ENCODE results near the gene EFNA5. TPM values are rescaled to one million over a fixed set of nuclear protein-coding genes. Genes with fewer than 3 reads are reported as not detected.

Gene EFNA5
- total RNA-seq, 1 donor from 2014 or later, result 12.0 TPM

DNA sequence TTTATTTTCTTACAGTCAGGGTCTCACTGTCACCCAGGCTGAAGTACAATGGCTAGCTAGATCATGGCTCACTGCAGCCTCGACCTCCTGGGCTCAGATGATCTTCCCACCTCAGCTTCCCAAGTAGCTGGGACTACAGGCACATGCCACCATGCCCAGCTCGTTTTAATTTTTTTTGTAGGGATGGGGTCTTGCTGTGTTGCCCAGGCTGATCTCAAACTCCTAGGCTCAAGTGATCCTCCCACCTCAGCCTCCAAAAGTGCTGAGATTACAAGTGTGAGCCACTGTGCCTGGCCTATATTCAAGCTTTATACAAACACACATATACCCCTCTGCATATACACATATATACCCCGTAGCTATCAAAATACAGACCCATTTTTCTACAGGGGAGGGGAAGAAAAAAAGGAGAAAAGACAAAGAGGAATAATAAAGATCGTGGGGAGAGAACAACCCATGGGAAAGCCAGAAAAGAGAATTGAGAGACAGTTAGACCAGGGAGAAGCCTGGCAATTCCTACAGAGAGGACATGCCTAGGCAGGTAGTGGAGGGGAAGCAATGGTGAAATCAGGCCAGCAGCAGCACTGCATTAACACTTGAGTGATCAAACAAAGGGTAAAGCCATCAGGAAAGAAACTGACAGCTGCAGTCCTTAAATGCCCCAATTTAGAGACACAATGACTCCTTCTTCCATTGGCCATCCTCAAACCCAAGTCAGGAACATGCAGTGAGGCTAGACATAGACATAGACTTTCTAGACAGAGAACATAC lies 102.7 kb downstream of the EFNA5 start:
- no peak overlapping the region for H3K27ac Mint-ChIP-seq
- DNase-seq (ENCODE audit: low spot score, unreplicated experiment), result no peak
- H3K36me3 Mint-ChIP-seq (ENCODE audit: insufficient read depth), result no peaks in the 10 kb centered on the region
- peaks cover 37% of the 10 kb centered on the region for H3K4me1 Mint-ChIP-seq (ENCODE audit: low read depth)
- TF ChIP-seq, protein P1, sequence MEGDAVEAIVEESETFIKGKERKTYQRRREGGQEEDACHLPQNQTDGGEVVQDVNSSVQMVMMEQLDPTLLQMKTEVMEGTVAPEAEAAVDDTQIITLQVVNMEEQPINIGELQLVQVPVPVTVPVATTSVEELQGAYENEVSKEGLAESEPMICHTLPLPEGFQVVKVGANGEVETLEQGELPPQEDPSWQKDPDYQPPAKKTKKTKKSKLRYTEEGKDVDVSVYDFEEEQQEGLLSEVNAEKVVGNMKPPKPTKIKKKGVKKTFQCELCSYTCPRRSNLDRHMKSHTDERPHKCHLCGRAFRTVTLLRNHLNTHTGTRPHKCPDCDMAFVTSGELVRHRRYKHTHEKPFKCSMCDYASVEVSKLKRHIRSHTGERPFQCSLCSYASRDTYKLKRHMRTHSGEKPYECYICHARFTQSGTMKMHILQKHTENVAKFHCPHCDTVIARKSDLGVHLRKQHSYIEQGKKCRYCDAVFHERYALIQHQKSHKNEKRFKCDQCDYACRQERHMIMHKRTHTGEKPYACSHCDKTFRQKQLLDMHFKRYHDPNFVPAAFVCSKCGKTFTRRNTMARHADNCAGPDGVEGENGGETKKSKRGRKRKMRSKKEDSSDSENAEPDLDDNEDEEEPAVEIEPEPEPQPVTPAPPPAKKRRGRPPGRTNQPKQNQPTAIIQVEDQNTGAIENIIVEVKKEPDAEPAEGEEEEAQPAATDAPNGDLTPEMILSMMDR (IDR thresholded peaks at IDR 0.05; ENCODE audit: unreplicated experiment), result no peak
- no peak overlapping the region for H3K4me3 Mint-ChIP-seq (ENCODE audit: low read depth)
- no peaks in the 10 kb centered on the region for H3K9me3 Mint-ChIP-seq (ENCODE audit: low read depth)
- no peaks in the 10 kb centered on the region for H3K27me3 Mint-ChIP-seq

DNA sequence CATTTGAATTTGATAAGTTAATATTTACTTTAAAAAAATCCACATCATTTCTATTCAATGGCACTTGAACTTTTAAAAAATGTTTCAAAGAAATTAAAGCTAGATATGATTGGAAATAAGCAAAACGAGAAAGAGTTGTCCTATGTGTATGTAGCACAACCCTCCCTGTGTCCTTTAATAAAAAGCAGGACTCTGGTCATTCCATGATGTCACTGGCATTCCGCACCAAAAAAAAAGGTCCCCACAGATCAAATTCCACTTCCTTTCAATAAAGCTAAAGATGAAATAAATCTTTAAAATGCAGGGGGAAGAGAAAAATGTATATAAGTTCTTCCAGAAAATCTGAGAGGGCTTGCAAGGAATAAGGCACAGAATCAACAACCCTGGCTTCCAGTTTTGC lies 103.8 kb downstream of the EFNA5 start:
- peaks cover 29% of the 10 kb centered on the region for H3K4me1 Mint-ChIP-seq (ENCODE audit: low read depth)
- H3K36me3 Mint-ChIP-seq (ENCODE audit: insufficient read depth), result no peaks in the 10 kb centered on the region
- H3K27me3 Mint-ChIP-seq, result no peaks in the 10 kb centered on the region
- H3K9me3 Mint-ChIP-seq (ENCODE audit: low read depth), result no peaks in the 10 kb centered on the region
- TF ChIP-seq, protein P1 (IDR thresholded peaks at IDR 0.05; ENCODE audit: unreplicated experiment), result no peak
- H3K4me3 Mint-ChIP-seq (ENCODE audit: low read depth), result no peak overlapping the region
- H3K27ac Mint-ChIP-seq, result no peak overlapping the region
- DNase-seq (ENCODE audit: low spot score, unreplicated experiment), result no peak

DNA sequence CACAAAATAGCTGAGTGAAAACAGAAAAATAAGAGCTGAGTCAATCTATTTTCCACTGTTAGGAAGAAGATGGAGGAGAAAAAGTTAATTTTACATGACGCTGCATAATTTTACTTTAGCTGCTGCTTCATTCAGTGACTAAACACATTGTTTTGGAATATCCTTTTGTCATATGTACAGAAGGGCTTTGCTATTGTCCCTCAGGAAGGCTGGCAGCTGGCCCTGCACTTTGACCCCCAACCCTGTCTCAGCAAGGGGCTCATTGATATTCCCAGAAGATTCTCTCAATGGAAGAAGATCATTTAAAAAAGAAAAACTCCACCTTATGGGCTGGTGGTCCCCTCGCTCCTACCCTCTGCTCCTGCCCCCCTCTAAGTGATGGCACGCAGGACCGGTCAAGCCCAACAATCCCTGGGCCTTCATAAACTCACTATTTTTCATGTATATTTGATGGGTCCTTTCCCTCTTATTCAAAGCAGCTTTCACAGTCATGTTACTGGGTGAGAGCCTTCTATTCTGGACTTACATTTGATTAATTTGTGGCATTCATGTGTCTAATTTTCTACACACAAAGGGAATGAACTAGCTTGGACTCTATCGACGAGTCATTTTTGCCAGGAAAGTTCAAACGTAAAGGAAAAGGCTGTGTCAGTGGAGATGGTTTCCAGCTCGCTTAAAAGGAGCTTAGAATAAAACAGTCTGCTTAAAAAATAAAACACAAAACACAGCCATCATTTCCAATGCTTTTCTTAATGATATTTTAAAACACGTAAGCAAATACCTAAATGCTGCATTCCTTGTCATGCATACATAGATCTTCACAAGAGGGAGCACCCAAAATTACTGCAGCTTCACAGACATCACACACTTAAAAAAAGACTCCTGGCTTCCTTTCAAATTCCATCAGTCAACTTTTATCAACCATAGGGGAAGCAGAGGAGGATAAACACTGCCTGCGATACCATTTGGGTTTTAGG lies 104.7 kb downstream of the EFNA5 start:
- H3K4me3 Mint-ChIP-seq (ENCODE audit: low read depth), result no peak overlapping the region
- H3K27me3 Mint-ChIP-seq, result no peaks in the 10 kb centered on the region
- no peak for DNase-seq (ENCODE audit: low spot score, unreplicated experiment)
- no peak overlapping the region for H3K27ac Mint-ChIP-seq
- H3K4me1 Mint-ChIP-seq (ENCODE audit: low read depth), result peaks cover 20% of the 10 kb centered on the region
- H3K36me3 Mint-ChIP-seq (ENCODE audit: insufficient read depth), result no peaks in the 10 kb centered on the region
- no peaks in the 10 kb centered on the region for H3K9me3 Mint-ChIP-seq (ENCODE audit: low read depth)
- TF ChIP-seq, protein P1 (IDR thresholded peaks at IDR 0.05; ENCODE audit: unreplicated experiment), result no peak

DNA sequence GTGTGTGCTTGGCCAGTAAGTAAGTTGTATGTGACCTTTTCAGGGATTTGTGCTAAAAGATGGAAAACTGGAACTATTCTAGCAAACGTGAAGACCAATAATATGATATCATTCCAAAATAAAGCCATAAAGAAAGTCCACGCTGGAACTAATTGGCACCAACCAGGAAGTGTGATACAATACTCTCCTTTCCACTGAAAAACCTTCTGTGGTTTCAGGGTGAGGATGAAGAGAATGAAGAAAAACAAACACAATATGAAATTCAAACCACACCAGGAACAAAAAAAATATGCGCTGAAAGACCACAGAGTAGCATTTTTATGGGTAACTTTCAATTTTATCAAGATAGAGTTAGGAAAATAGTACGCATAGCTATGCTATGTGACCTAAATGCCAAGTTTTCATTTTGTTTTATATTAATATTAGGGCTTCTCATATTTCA lies 105.8 kb downstream of the EFNA5 start:
- no peak overlapping the region for H3K27ac Mint-ChIP-seq
- no peaks in the 10 kb centered on the region for H3K27me3 Mint-ChIP-seq
- no peak overlapping the region for H3K4me3 Mint-ChIP-seq (ENCODE audit: low read depth)
- peaks cover 11% of the 10 kb centered on the region for H3K4me1 Mint-ChIP-seq (ENCODE audit: low read depth)
- H3K36me3 Mint-ChIP-seq (ENCODE audit: insufficient read depth), result no peaks in the 10 kb centered on the region
- TF ChIP-seq, protein P1 (IDR thresholded peaks at IDR 0.05; ENCODE audit: unreplicated experiment), result no peak
- DNase-seq (ENCODE audit: low spot score, unreplicated experiment), result no peak
- H3K9me3 Mint-ChIP-seq (ENCODE audit: low read depth), result no peaks in the 10 kb centered on the region

DNA sequence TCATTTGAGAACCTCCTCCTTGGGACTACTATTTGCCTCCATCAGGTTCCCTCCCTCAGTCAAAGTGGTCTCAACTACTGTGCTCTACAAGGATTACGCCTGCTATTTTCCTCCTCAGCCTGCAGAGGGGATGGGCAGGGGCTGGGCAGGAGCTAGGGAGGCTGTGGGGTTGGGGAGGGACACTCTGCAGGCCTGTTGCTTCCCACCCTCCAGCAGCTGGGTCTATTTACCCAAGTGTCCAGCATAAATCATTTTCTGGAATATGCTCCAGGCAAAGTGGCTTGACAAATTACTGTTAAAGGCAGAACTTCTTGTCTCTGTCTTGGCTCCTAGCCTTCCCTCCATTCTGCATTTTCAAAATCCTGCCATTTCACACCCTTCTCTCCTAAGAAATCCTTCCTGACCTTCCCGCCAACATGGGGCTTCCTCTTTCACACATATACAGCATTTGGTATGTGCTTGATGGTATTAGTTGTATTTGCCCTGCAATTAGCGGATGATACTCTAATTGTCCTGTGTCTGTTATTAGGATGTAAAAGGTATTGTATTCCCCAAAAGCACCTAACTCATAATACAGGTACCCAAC lies 106.7 kb downstream of the EFNA5 start:
- Mint-ChIP-seq H3K36me3 (ENCODE audit: insufficient read depth) (no peaks in the 10 kb centered on the region), H3K4me3 (ENCODE audit: low read depth) (no peak overlapping the region), H3K9me3 (ENCODE audit: low read depth) (no peaks in the 10 kb centered on the region), H3K27me3 (no peaks in the 10 kb centered on the region), H3K4me1 (ENCODE audit: low read depth) (peaks cover 11% of the 10 kb centered on the region), H3K27ac (no peak overlapping the region)
- no peak for DNase-seq (ENCODE audit: low spot score, unreplicated experiment)
- TF ChIP-seq, protein P1 (IDR thresholded peaks at IDR 0.05; ENCODE audit: unreplicated experiment), result no peak

Measured in progenitor cell of endocrine pancreas (in vitro differentiated cells).